ENCODE measurements around the gene DIAPH2. TPM values are rescaled to one million over a fixed set of nuclear protein-coding genes. Genes with fewer than 3 reads are reported as not detected.

DIAPH2 gene
- total and polyA plus RNA-seq, 12 donors, result 1.8 to 13.6 (median 10.1) TPM

DNA sequence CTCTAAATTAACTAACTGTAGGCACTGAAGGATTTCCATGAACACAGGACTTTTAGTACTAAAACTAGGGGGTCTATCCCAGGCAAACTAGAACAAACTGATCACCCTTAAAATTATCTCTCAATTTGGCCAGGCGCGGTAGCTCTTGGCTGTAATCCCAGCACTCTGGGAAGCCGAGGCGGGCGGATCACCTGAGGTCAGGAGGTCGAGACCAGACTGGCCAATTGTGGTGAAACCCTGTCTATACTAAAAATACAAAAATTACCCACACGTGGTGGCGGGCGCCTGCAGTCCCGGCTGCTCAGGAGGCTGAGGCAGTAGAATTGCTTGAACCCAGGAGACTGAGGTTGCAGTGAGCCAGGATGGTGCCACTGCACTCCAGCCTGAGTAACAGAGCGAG lies 635.7 kb downstream of the DIAPH2 start:
- no peak for DNase-seq
- Histone ChIP-seq H3K36me3 (no peaks in the 10 kb centered on the region), H3K27me3 (no peaks in the 10 kb centered on the region), H3K4me1 (no peaks in the 10 kb centered on the region), H3K4me3 (no peak overlapping the region), H3K27ac (no peak overlapping the region), H3K9me3 (no peaks in the 10 kb centered on the region)
- WGBS, 2 donors, result 79 to 82% methylated on average over 8 to 11 of the region's 11 CpGs
- TF ChIP-seq CTCF (IDR thresholded peaks at IDR 0.05), result no peak
- ATAC-seq, result no peak
- intact Hi-C loops (cut with DNase I), result no loop called here

DNA sequence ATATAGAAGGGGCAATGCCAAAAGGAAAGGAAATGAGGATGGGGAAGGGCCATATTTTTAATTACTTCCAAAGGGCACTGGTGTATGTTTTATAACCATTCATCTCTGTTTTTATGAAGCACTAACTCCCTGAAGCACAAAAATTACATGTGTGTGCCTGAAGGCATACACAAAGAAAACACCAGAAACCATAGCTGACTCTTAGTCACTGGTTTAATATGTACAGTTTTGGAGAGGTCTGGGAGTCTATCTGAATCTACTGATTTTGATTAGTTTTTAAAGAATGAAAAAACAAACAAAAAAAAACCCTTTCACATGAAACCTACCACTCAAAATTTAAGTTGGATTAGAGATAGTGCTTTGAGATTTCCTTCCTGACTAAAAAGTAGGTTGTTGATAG lies 637.8 kb downstream of the DIAPH2 start:
- no peak for TF ChIP-seq CTCF (IDR thresholded peaks at IDR 0.05)
- H3K27me3 ChIP-seq, result no peaks in the 10 kb centered on the region
- H3K9me3 ChIP-seq, result no peaks in the 10 kb centered on the region
- DNase-seq, result no peak
- H3K27ac ChIP-seq, result no peak overlapping the region
- no peaks in the 10 kb centered on the region for H3K36me3 ChIP-seq
- no peak overlapping the region for H3K4me3 ChIP-seq
- intact Hi-C loops (cut with DNase I), result no loop called here
- ATAC-seq, result no peak
- no peaks in the 10 kb centered on the region for H3K4me1 ChIP-seq

- Histone ChIP-seq H3K4me3 (no peak overlapping the region), H3K9me3 (no peaks in the 10 kb centered on the region), H3K36me3 (no peaks in the 10 kb centered on the region), H3K4me1 (no peaks in the 10 kb centered on the region), H3K27ac (no peak overlapping the region), H3K27me3 (no peaks in the 10 kb centered on the region)
- no peak for ATAC-seq
- DNase-seq, result no peak
- WGBS, 2 donors, result 94% methylated on average over 2 of the region's 2 CpGs
- intact Hi-C loops (cut with DNase I), result no loop called here
- no peak for TF ChIP-seq CTCF (IDR thresholded peaks at IDR 0.05)
Observed at GRCh38 chrX:97326456-97326855, 641.8 kb downstream of the DIAPH2 start.

DNA sequence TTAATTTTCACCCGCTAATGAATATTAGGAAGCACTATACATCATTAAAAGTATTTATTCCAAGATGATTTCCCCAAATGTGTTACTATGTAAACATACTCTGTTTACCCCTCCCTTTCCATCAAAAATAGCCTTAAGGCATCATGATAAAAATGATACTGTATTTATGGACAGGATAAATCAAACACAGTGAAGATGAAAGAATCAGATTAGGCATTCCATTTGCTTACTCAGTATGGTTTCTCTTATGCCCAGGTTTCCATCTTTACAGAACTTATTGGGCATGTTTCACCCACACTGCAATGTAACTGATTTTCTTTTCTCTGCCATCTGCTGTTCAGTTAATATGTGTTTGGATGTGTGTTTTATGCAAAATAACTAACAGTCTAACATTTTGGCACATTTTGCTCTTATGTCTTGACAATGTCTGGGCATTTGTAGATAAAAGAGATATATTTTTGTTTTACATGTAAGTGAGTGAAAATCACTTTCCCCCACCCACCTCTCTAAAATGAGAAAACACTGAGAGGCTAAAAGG lies 644.3 kb downstream of the DIAPH2 start:
- Histone ChIP-seq H3K36me3 (no peaks in the 10 kb centered on the region), H3K4me1 (no peaks in the 10 kb centered on the region), H3K27me3 (no peaks in the 10 kb centered on the region), H3K27ac (no peak overlapping the region), H3K4me3 (no peak overlapping the region), H3K9me3 (no peaks in the 10 kb centered on the region)
- 84 to 92% methylated on average over 1 of the region's 1 CpG for WGBS, 2 donors
- no peak for TF ChIP-seq CTCF (IDR thresholded peaks at IDR 0.05)
- DNase-seq (no peak), ATAC-seq (no peak)
- intact Hi-C loops (cut with DNase I), result no loop called here

Data from heart right ventricle (tissue), 16 donors.